Neural cell (in vitro differentiated cells): ENCODE results near the gene ABCA4. TPM values are rescaled to one million over a fixed set of nuclear protein-coding genes. Genes with fewer than 3 reads are reported as not detected.

Experiments
- H2AFZ ChIP-seq: fragments of 200-600, 300-800 bp; sonication (generic), shearing (Covaris generic); 2 replicates; pipeline ENCODE4 v1.6.0; 2014; ENCODE audit warnings: low read depth, mild to moderate bottlenecking, antibody characterized with exemption, low read length, moderate library complexity
- H3F3A ChIP-seq: fragments of 200-600 bp; shearing (Covaris generic); 2 replicates; pipeline ENCODE4 v1.6.1; 2016; ENCODE audit warnings: mild to moderate bottlenecking, moderate library complexity, mixed read lengths, antibody characterized with exemption, low read length; ENCODE audit not compliant: insufficient read depth, poor library complexity, severe bottlenecking
- H3K27ac ChIP-seq: fragments of 200-600, 300-800 bp; sonication (generic), shearing (Covaris generic); 2 replicates; pipeline ENCODE4 v1.5.1; 2014; ENCODE audit warnings: mild to moderate bottlenecking, low read length, moderate library complexity
- H3K27me3 ChIP-seq: fragments of 300-800, 200-600 bp; sonication (generic), shearing (Covaris generic); 2 replicates; pipeline ENCODE4 v1.6.0; 2014; ENCODE audit warnings: mild to moderate bottlenecking, low read depth, low read length, moderate library complexity; ENCODE audit not compliant: insufficient read depth
- H3K36me3 ChIP-seq: fragments of 300-800, 200-600 bp; sonication (generic), shearing (Covaris generic); 2 replicates; pipeline ENCODE4 v1.5.1; 2014; ENCODE audit warnings: mild to moderate bottlenecking, antibody characterized with exemption, low read length, moderate library complexity; ENCODE audit not compliant: insufficient read depth
- H3K4me2 ChIP-seq: fragments of 300-800, 200-600 bp; sonication (generic), shearing (Covaris generic); 2 replicates; pipeline ENCODE4 v1.6.0; 2014; ENCODE audit warnings: mild to moderate bottlenecking, low read length
- H3K4me3 ChIP-seq: fragments of 300-800, 200-600 bp; sonication (generic), shearing (Covaris generic); 2 replicates; pipeline ENCODE4 v1.5.1; 2014; ENCODE audit warnings: mild to moderate bottlenecking, low read length, moderate library complexity
- H3K79me2 ChIP-seq: fragments of 200-600 bp; shearing (Covaris generic); replicated peaks from 2 replicates; pipeline ENCODE4 v1.6.0; 2014; ENCODE audit warnings: mild to moderate bottlenecking, low read length, moderate library complexity; ENCODE audit not compliant: insufficient read depth
- H3K9ac ChIP-seq: fragments of 300-800, 200-600 bp; sonication (generic), shearing (Covaris generic); 2 replicates; pipeline ENCODE4 v1.6.1; 2016; ENCODE audit warnings: mild to moderate bottlenecking, low read length, mixed read lengths
- H3K9me2 ChIP-seq: fragments of 200-600 bp; shearing (Covaris generic); 2 replicates; pipeline ENCODE4 v1.6.1; 2016; ENCODE audit warnings: mild to moderate bottlenecking, low read length, mixed read lengths; ENCODE audit not compliant: insufficient read depth
- H3K9me3 ChIP-seq: fragments of 200-600, 300-800 bp; sonication (generic), shearing (Covaris generic); 2 replicates; pipeline ENCODE4 v1.6.1; 2016; ENCODE audit warnings: mild to moderate bottlenecking, mixed run types, low read length, moderate library complexity, mixed read lengths
- H4K20me1 ChIP-seq: fragments of 200-600 bp; shearing (Covaris generic); 2 replicates; pipeline ENCODE4 v1.6.1; 2016; ENCODE audit warnings: mild to moderate bottlenecking, mixed run types; ENCODE audit not compliant: insufficient read depth
- CTCF ChIP-seq: fragments of 450-650 bp; IDR thresholded peaks from 2 replicates; pipeline ENCODE4 v1.5.1; 2014; ENCODE audit warnings: antibody characterized with exemption, mild to moderate bottlenecking, moderate library complexity; ENCODE audit not compliant: poor library complexity, severe bottlenecking
- EP300 ChIP-seq: fragments of 450-650 bp; conservative IDR thresholded peaks from 2 replicates; pipeline ENCODE4 v1.6.1; 2014; ENCODE audit warnings: antibody characterized with exemption, mild to moderate bottlenecking, moderate library complexity; ENCODE audit not compliant: poor library complexity, severe bottlenecking
- EZH2 ChIP-seq: fragments of 200-600, 300-800 bp; shearing (Covaris generic), sonication (generic); IDR thresholded peaks from 2 replicates; pipeline ENCODE4 v1.6.1; 2014; ENCODE audit warnings: antibody characterized with exemption, low read length, borderline replicate concordance, mild to moderate bottlenecking; ENCODE audit not compliant: insufficient read depth, poor library complexity, severe bottlenecking
- MXI1 ChIP-seq: fragments of 450-650 bp; conservative IDR thresholded peaks from 2 replicates; pipeline ENCODE4 v1.6.1; 2014; ENCODE audit warnings: antibody characterized with exemption, mild to moderate bottlenecking; ENCODE audit not compliant: poor library complexity, severe bottlenecking
- POLR2AphosphoS5 ChIP-seq: IDR thresholded peaks from 2 replicates; pipeline ENCODE4 v1.6.1; 2012
- RAD21 ChIP-seq: fragments of 450-650 bp; conservative IDR thresholded peaks from 2 replicates; pipeline ENCODE4 v1.6.1; 2014; ENCODE audit warnings: antibody characterized with exemption, mild to moderate bottlenecking, moderate library complexity
- REST ChIP-seq: IDR thresholded peaks from 2 replicates; pipeline ENCODE4 v1.6.1; 2012; ENCODE audit warnings: borderline replicate concordance
- SMC3 ChIP-seq: fragments of 450-650 bp; conservative IDR thresholded peaks from 2 replicates; pipeline ENCODE4 v1.6.1; 2014; ENCODE audit warnings: antibody characterized with exemption, mild to moderate bottlenecking, moderate library complexity; ENCODE audit not compliant: poor library complexity
- TAF1 ChIP-seq: IDR thresholded peaks from 2 replicates; pipeline ENCODE4 v1.6.1; 2012; ENCODE audit warnings: low read depth
- polyA plus RNA-seq: library from polyadenylated mRNA; depleted of rRNA; stranded (reverse); fragments of >200 nt; gene quantifications from 2 replicates; pipeline ENCODE4 v1.2.3, GENCODE V29; 2014

ABCA4 gene
- polyA plus RNA-seq, 1 donor from 2014 or later, result not detected

GRCh38 chr1:93977598-93977945 lies 143.4 kb downstream of the ABCA4 start:
- Histone ChIP-seq H3K9me2 (no peaks in the 10 kb centered on the region), H3K9me3 (no peaks in the 10 kb centered on the region), H3F3A (no peaks in the 10 kb centered on the region), H3K9ac (no peak overlapping the region), H3K4me3 (no peak overlapping the region), H2AFZ (no peak overlapping the region), H3K4me2 (no peak overlapping the region), H3K36me3 (no peaks in the 10 kb centered on the region), H3K79me2 (no peaks in the 10 kb centered on the region), H4K20me1 (no peaks in the 10 kb centered on the region), H3K27ac (no peak overlapping the region), H3K27me3 (no peaks in the 10 kb centered on the region)
- TF ChIP-seq TAF1 (no peak), MXI1 (no peak), RAD21 (no peak), POLR2AphosphoS5 (no peak), CTCF (no peak), REST (no peak), EZH2 (no peak), SMC3 (no peak), EP300 (no peak)

GRCh38 chr1:93976711-93977597 lies 144.0 kb downstream of the ABCA4 start:
- H2AFZ ChIP-seq, result no peak overlapping the region
- no peaks in the 10 kb centered on the region for H3F3A ChIP-seq
- H3K79me2 ChIP-seq, result no peaks in the 10 kb centered on the region
- no peaks in the 10 kb centered on the region for H3K36me3 ChIP-seq
- H3K27me3 ChIP-seq, result no peaks in the 10 kb centered on the region
- TF ChIP-seq CTCF (no peak), POLR2AphosphoS5 (no peak), TAF1 (no peak), SMC3 (no peak), REST (no peak), EP300 (no peak), RAD21 (no peak), EZH2 (no peak), MXI1 (no peak)
- H3K9me2 ChIP-seq, result no peaks in the 10 kb centered on the region
- no peaks in the 10 kb centered on the region for H4K20me1 ChIP-seq
- H3K4me2 ChIP-seq, result no peak overlapping the region
- H3K9me3 ChIP-seq, result no peaks in the 10 kb centered on the region
- no peak overlapping the region for H3K27ac ChIP-seq
- H3K4me3 ChIP-seq, result no peak overlapping the region
- no peak overlapping the region for H3K9ac ChIP-seq
